ENCODE data around the gene BIN2. TPM values are rescaled to one million over a fixed set of nuclear protein-coding genes. Genes with fewer than 3 reads are reported as not detected.

BIN2 gene
- total RNA-seq, 1 donor from 2014 or later: 43.3 TPM

- Mint-ChIP-seq H3K36me3 (ENCODE audit: low read depth) (peaks cover 5% of the 10 kb centered on the region), H3K27ac (no peak overlapping the region), H3K27me3 (ENCODE audit: insufficient read depth) (peaks cover 5% of the 10 kb centered on the region), H3K4me3 (no peak overlapping the region), H3K4me1 (ENCODE audit: low read depth) (peaks cover 34% of the 10 kb centered on the region), H3K9me3 (no peaks in the 10 kb centered on the region)
- intact Hi-C loops (cut with micrococcal nuclease): loop anchor here (5.0 kb wide), 1 partner anchor 834 kb away; no protein-coding TSS in a partner anchor
- DNase-seq (ENCODE audit: low spot score): no peak
These were observed 37.4 kb upstream of the BIN2 start for GRCh38 chr12:51361161-51362016.

GRCh38 chr12:51360315-51360714 lies 36.3 kb upstream of the BIN2 start:
- Mint-ChIP-seq H3K4me1 (ENCODE audit: low read depth) (peaks cover 24% of the 10 kb centered on the region), H3K27me3 (ENCODE audit: insufficient read depth) (peaks cover 5% of the 10 kb centered on the region), H3K27ac (no peak overlapping the region), H3K9me3 (no peaks in the 10 kb centered on the region), H3K4me3 (no peak overlapping the region), H3K36me3 (ENCODE audit: low read depth) (peaks cover 5% of the 10 kb centered on the region)
- intact Hi-C loops (cut with micrococcal nuclease): loop anchor here (5.0 kb wide), 1 partner anchor 833 kb away; no protein-coding TSS in a partner anchor
- no peak for DNase-seq (ENCODE audit: low spot score)

GRCh38 chr12:51359851-51360250 lies 35.9 kb upstream of the BIN2 start:
- Mint-ChIP-seq H3K4me1 (ENCODE audit: low read depth) (peaks cover 22% of the 10 kb centered on the region), H3K36me3 (ENCODE audit: low read depth) (peaks cover 5% of the 10 kb centered on the region), H3K27ac (no peak overlapping the region), H3K9me3 (no peaks in the 10 kb centered on the region), H3K27me3 (ENCODE audit: insufficient read depth) (peaks cover 5% of the 10 kb centered on the region), H3K4me3 (no peak overlapping the region)
- intact Hi-C loops (cut with micrococcal nuclease): loop anchor here (5.0 kb wide), 1 partner anchor 833 kb away; no protein-coding TSS in a partner anchor
- DNase-seq (ENCODE audit: low spot score): no peak

- peaks cover 5% of the 10 kb centered on the region for H3K36me3 Mint-ChIP-seq (ENCODE audit: low read depth)
- H3K9me3 Mint-ChIP-seq: no peaks in the 10 kb centered on the region
- no peak overlapping the region for H3K4me3 Mint-ChIP-seq
- DNase-seq (ENCODE audit: low spot score): no peak
- H3K4me1 Mint-ChIP-seq (ENCODE audit: low read depth): peaks cover 19% of the 10 kb centered on the region
- H3K27me3 Mint-ChIP-seq (ENCODE audit: insufficient read depth): peaks cover 5% of the 10 kb centered on the region
- intact Hi-C loops (cut with micrococcal nuclease): no loop called here
- no peak overlapping the region for H3K27ac Mint-ChIP-seq
These were observed 34.5 kb upstream of the BIN2 start for GRCh38 chr12:51358496-51358895.

GRCh38 chr12:51357374-51358047 lies 33.5 kb upstream of the BIN2 start:
- H3K4me3 Mint-ChIP-seq: peak overlapping the region; percentile 37
- no peaks in the 10 kb centered on the region for H3K9me3 Mint-ChIP-seq
- no peak for DNase-seq (ENCODE audit: low spot score)
- H3K27ac Mint-ChIP-seq: peak overlapping the region; percentile 63
- intact Hi-C loops (cut with micrococcal nuclease): no loop called here
- H3K27me3 Mint-ChIP-seq (ENCODE audit: insufficient read depth): peaks cover 5% of the 10 kb centered on the region
- peaks cover 19% of the 10 kb centered on the region for H3K4me1 Mint-ChIP-seq (ENCODE audit: low read depth)
- H3K36me3 Mint-ChIP-seq (ENCODE audit: low read depth): peaks cover 5% of the 10 kb centered on the region

GRCh38 chr12:51351913-51352532 lies 28.0 kb upstream of the BIN2 start:
- Mint-ChIP-seq H3K27ac (no peak overlapping the region), H3K4me3 (no peak overlapping the region), H3K36me3 (ENCODE audit: low read depth) (peaks cover under 1% of the 10 kb centered on the region), H3K9me3 (no peaks in the 10 kb centered on the region), H3K4me1 (ENCODE audit: low read depth) (peaks cover 10% of the 10 kb centered on the region), H3K27me3 (ENCODE audit: insufficient read depth) (no peaks in the 10 kb centered on the region)
- DNase-seq (ENCODE audit: low spot score): peak; percentile 25
- intact Hi-C loops (cut with micrococcal nuclease): no loop called here

GRCh38 chr12:51349026-51349425 lies 25.1 kb upstream of the BIN2 start:
- no peak overlapping the region for H3K27ac Mint-ChIP-seq
- no peaks in the 10 kb centered on the region for H3K36me3 Mint-ChIP-seq (ENCODE audit: low read depth)
- intact Hi-C loops (cut with micrococcal nuclease): no loop called here
- no peaks in the 10 kb centered on the region for H3K9me3 Mint-ChIP-seq
- no peak for DNase-seq (ENCODE audit: low spot score)
- peaks cover 8% of the 10 kb centered on the region for H3K4me1 Mint-ChIP-seq (ENCODE audit: low read depth)
- H3K4me3 Mint-ChIP-seq: no peak overlapping the region
- H3K27me3 Mint-ChIP-seq (ENCODE audit: insufficient read depth): peaks cover 1% of the 10 kb centered on the region

- peaks cover 1% of the 10 kb centered on the region for H3K27me3 Mint-ChIP-seq (ENCODE audit: insufficient read depth)
- H3K36me3 Mint-ChIP-seq (ENCODE audit: low read depth): no peaks in the 10 kb centered on the region
- H3K4me1 Mint-ChIP-seq (ENCODE audit: low read depth): peaks cover 8% of the 10 kb centered on the region
- H3K27ac Mint-ChIP-seq: no peak overlapping the region
- no peak for DNase-seq (ENCODE audit: low spot score)
- no peaks in the 10 kb centered on the region for H3K9me3 Mint-ChIP-seq
- intact Hi-C loops (cut with micrococcal nuclease): no loop called here
- no peak overlapping the region for H3K4me3 Mint-ChIP-seq
These were observed 24.1 kb upstream of the BIN2 start for GRCh38 chr12:51348116-51348515.

- Mint-ChIP-seq H3K36me3 (ENCODE audit: low read depth) (no peaks in the 10 kb centered on the region), H3K27ac (no peak within 1 kb of the TSS), H3K4me3 (no peak within 1 kb of the TSS), H3K4me1 (ENCODE audit: low read depth) (peaks cover 5% of the 10 kb centered on the region), H3K9me3 (no peaks in the 10 kb centered on the region), H3K27me3 (ENCODE audit: insufficient read depth) (peaks cover 1% of the 10 kb centered on the region)
- intact Hi-C loops (cut with micrococcal nuclease): no loop called here
- DNase-seq (ENCODE audit: low spot score): no peak
These were observed 22.6 kb upstream of the BIN2 start, which contains the start of gene CELA1 for GRCh38 chr12:51346581-51346980. TSS of gene CELA1 (minus strand) at chr12:51346679. CDS start at chr12:51346638, 41 bp downstream.

- Mint-ChIP-seq H3K36me3 (ENCODE audit: low read depth) (no peaks in the 10 kb centered on the region), H3K4me1 (ENCODE audit: low read depth) (peaks cover 12% of the 10 kb centered on the region), H3K4me3 (no peak overlapping the region), H3K27ac (no peak overlapping the region), H3K27me3 (ENCODE audit: insufficient read depth) (peaks cover 1% of the 10 kb centered on the region), H3K9me3 (no peaks in the 10 kb centered on the region)
- DNase-seq (ENCODE audit: low spot score): no peak
- intact Hi-C loops (cut with micrococcal nuclease): no loop called here
These were observed 21.7 kb upstream of the BIN2 start for GRCh38 chr12:51345681-51346080.

- H3K27me3 Mint-ChIP-seq (ENCODE audit: insufficient read depth): peaks cover 6% of the 10 kb centered on the region
- no peak overlapping the region for H3K4me3 Mint-ChIP-seq
- intact Hi-C loops (cut with micrococcal nuclease): loop anchor here (5.0 kb wide), 2 partner anchors 41 to 171 kb away; partner anchors contain the start of gene TFCP2
- no peak for DNase-seq (ENCODE audit: low spot score)
- no peaks in the 10 kb centered on the region for H3K9me3 Mint-ChIP-seq
- peaks cover 12% of the 10 kb centered on the region for H3K4me1 Mint-ChIP-seq (ENCODE audit: low read depth)
- no peak overlapping the region for H3K27ac Mint-ChIP-seq
- no peaks in the 10 kb centered on the region for H3K36me3 Mint-ChIP-seq (ENCODE audit: low read depth)
These were observed 19.2 kb upstream of the BIN2 start for GRCh38 chr12:51343201-51343600.

- H3K9me3 Mint-ChIP-seq: no peaks in the 10 kb centered on the region
- no peak overlapping the region for H3K4me3 Mint-ChIP-seq
- H3K4me1 Mint-ChIP-seq (ENCODE audit: low read depth): peaks cover 12% of the 10 kb centered on the region
- H3K27ac Mint-ChIP-seq: no peak overlapping the region
- intact Hi-C loops (cut with micrococcal nuclease): loop anchor here (5.0 kb wide), 2 partner anchors 40 to 170 kb away; partner anchors contain the start of gene TFCP2
- no peak for DNase-seq (ENCODE audit: low spot score)
- H3K27me3 Mint-ChIP-seq (ENCODE audit: insufficient read depth): peaks cover 6% of the 10 kb centered on the region
- H3K36me3 Mint-ChIP-seq (ENCODE audit: low read depth): no peaks in the 10 kb centered on the region
These were observed 18.4 kb upstream of the BIN2 start for GRCh38 chr12:51342416-51342815.
